DMS53 treated with DMSO at 0.1 percent for 48 hours (cell line): ENCODE data around the gene LRCH3.
A peak's percentile ranks its signal among the peaks of the same experiment; 100 is the strongest.

ENCODE experiments used
- DNase-seq: peaks from one replicate; lab custom pipeline; 2025; ENCODE audit not compliant: unreplicated experiment; lab: John Stamatoyannopoulos, UW

The LRCH3 gene

GRCh38 chr3:197791113-197791891 is at the start of gene LRCH3:
TSS of gene LRCH3 (plus strand) at chr3:197791254. CDS start at chr3:197791279, 25 bp downstream.
- peak; percentile 25 for DNase-seq

- DNase-seq = no peak
These were observed 48.3 kb upstream of the LRCH3 start for GRCh38 chr3:197742787-197743186.

- no peak for DNase-seq
These were observed 44.8 kb upstream of the LRCH3 start for GRCh38 chr3:197746209-197746608.

- DNase-seq = no peak
These were observed 44.2 kb upstream of the LRCH3 start for GRCh38 chr3:197746801-197747237.

- DNase-seq = no peak
These were observed 42.3 kb upstream of the LRCH3 start for GRCh38 chr3:197748597-197749314.

- peak; percentile 41 for DNase-seq
These were observed 41.8 kb upstream of the LRCH3 start for GRCh38 chr3:197749315-197749600.

GRCh38 chr3:197749601-197750395 is 41.3 kb upstream of the LRCH3 start, which contains the start of gene FYTTD1:
TSS of gene FYTTD1 (plus strand) at chr3:197749883. CDS start at chr3:197749972, 89 bp downstream.
- DNase-seq = peak; percentile 56

GRCh38 chr3:197750396-197750831 is 40.6 kb upstream of the LRCH3 start:
- no peak for DNase-seq

GRCh38 chr3:197750858-197751737 is 40.0 kb upstream of the LRCH3 start:
- no peak for DNase-seq

- DNase-seq = no peak
These were observed 38.9 kb upstream of the LRCH3 start for GRCh38 chr3:197752107-197752506.

DNA sequence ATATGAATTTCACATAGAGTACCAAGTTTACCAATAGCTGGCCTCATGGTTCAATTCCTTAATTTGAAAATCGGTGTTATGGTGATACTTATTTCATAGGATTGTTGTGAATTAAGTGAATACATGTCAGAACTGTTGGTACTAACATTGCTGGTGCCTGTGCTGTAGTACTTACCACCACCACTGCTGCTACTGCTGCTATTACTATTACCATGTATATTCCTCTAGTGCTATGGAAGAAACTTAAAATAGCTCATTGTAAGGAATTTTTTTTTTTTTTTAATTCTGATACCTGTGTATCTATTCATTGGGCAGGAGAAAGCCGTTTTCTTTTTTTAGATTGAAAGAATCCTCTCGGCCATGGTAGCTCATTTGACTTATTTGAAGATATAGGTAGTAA is 37.8 kb upstream of the LRCH3 start:
- no peak for DNase-seq

DNA sequence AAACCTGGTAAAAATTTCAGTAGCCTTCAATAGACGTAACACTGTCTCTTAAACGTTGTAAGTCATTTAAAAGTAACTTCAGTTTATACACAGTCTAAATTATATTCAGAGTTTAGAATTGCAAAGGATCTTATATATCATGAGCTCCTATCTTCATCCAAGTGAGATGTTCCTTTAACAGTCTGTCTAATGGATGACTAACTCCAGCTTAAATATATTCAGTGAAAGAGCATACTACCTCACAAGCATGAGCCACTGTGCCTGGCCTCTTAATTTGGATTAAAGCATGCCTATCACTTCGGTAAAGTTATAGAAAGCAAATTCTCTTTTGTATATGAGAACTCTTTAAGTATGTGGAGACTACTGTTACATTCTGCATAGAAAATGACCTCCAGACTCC is 34.4 kb upstream of the LRCH3 start:
- no peak for DNase-seq

DNA sequence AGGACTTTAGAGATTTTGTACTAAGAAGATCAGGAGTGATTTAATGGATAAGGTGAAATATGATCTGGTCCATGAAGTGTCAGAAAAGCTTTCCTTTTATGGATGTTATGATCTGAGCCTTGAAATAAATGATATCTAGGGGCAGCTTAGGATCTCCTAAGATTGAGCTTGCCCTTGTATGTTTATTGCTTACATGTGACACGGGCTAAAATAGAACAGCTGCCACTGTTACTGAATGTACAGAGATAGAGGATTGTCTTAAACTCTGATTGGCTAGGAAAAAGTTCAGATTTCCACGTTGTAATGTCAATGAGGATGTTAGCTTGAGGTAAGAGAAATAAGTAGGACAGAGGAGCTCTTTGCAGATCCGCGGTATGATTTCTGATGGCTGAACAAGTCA is 32.5 kb upstream of the LRCH3 start:
- no peak for DNase-seq

DNA sequence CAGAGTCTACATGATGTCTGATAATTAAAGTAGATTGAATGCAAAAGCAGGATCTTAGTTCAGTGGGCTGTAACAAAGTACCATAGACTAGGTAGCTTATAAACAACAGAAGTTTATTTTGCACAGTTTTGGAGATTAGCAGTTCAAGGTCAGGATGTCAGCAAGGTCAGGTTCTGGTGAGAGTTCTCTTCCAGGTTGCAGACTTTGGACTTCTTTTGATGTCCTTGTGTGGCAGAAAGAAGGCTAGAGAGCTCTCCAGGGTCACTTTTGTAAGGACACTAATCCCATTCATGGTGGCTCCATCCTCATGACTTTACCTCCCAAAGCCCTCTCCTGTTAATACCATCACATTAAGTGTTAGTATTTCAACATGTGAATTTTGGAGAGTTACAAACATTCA is 29.3 kb upstream of the LRCH3 start:
- no peak for DNase-seq

GRCh38 chr3:197775317-197775716 is 15.7 kb upstream of the LRCH3 start:
- no peak for DNase-seq

DNA sequence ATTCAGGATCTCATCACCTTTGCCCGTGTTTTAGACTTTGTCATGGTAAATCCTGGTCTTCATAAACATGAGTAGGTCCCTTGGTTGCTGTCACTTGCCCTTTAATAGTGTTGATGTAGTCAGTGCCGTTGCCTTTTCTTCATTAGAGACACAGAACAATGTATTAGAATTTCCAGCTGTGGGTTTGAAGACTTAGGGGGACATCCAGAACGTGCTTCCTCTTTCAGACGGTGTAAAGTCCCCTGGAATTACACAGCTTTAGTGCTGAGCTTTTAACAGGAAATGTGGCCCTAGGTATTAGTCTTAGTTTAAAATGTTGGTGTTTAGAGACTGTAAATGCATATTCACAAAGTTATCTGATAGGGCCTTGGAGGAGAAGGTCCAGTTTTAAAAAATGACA is 8.8 kb upstream of the LRCH3 start:
- no peak for DNase-seq

DNA sequence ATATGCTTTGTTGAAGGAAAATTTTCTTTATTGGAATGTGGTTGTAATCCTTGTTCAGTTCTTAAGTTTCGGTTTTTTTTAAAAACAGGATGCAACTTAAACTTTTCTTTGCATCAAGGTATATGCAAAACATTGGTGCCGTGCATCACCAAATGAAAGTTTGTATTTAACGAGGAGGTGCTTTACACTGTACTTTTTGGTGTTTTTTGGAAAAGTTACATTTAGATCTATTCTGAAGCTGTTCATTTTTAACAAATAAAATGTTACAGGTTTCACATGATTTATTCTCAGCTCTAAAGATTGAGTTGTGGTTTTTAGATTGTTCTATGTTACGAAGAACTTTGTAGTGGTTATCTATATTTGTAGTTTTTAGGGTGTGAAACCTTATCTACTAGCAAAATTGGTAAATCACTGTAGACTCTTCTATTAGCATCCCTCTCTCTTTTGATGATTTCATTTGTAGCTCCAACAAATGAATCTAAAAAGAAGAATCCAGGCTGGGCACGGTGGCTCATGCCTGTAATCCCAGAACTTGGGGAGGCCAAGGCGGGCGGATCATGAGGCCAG is 7.0 kb upstream of the LRCH3 start:
- no peak for DNase-seq

GRCh38 chr3:197787412-197787811 is 3.6 kb upstream of the LRCH3 start:
- no peak for DNase-seq

GRCh38 chr3:197789309-197789708 is 1.7 kb upstream of the LRCH3 start:
- no peak for DNase-seq

- no peak for DNase-seq
These were observed 1.0 kb upstream of the LRCH3 start for GRCh38 chr3:197790033-197790432.
